Amniotic epithelial cell (primary cell): ENCODE measurements around the gene EGFR.
"Not testable (repeated sequence)": the region's sequence is repeated elsewhere in the genome, so short reads cannot be mapped to it uniquely, and the experiment has no call there.

Source experiments
- DNase-seq: peaks from one replicate; pipeline ENCODE4 v3.0.0-alpha.2; 2010; ENCODE audit warnings: low read depth

EGFR gene

GRCh38 chr7:55147736-55148135 lies 128.9 kb downstream of the EGFR start:
- no peak for DNase-seq

DNA sequence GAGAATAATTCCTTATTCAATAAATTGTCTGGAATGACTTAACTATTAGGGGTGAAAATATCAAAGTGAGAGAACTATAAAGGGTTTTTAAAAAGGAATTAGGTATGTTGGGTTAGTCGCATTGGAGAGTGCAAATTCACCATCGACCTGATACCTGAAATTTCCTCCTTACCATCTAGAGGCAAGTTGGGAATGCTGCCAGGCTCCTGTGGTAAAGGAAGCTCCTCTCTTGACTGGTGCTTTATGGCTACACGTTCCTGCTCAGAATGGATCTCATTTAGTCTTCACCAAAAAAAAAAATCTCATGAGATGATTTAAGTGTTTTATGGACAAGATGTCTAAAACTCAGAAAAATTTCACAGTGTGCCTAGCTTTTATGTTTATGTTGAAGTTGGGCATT lies 129.8 kb downstream of the EGFR start:
- peak; percentile 24 for DNase-seq

GRCh38 chr7:55149001-55149400 lies 130.2 kb downstream of the EGFR start:
- peak; percentile 67 for DNase-seq

- DNase-seq, result no peak
These were observed 131.3 kb downstream of the EGFR start for GRCh38 chr7:55150166-55150565.

- no peak for DNase-seq
These were observed 132.1 kb downstream of the EGFR start for GRCh38 chr7:55150709-55151451.

GRCh38 chr7:55152516-55152915 lies 133.7 kb downstream of the EGFR start:
- DNase-seq, result no peak

- no peak for DNase-seq
These were observed 135.3 kb downstream of the EGFR start for GRCh38 chr7:55154096-55154495.

- DNase-seq, result no peak
These were observed 136.7 kb downstream of the EGFR start for GRCh38 chr7:55155351-55156117.

DNA sequence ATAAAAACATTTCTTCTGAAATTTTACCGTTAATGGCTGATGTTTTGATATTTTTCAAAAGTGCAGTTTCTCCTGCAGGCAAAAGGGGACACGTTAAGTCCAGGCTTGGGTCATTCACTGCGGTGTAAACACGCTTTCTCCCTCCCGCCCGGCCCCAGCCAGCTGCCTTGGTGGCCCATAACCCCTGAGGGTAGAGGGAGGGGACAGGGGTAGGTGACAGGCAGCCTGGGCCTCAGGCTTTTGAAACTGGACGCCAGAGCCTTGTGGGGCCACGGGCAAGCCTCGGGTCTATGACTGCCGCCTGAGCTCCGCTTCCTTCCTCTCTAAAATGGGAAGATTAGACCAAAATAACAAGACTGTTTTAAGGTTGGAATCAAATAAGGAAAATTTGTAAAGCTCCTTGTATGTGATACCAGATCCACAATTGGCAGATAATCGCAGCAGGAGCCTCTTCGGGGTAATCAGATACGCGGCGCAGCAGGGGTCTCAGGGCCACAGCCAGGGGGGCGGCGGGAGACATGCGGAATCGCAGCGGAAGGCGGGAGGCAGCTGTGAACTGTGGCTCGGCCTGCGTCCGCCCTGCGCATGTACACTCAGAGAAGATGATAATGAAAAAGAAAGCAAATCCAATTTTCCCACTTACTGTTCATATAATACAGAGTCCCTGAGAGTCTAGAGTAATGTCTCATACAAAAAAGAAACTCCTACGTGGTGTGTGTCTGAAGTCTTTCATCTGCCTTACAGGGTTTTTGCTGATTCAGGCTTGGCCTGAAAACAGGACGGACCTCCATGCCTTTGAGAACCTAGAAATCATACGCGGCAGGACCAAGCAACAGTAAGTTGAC lies 138.3 kb downstream of the EGFR start:
- DNase-seq, result no peak

GRCh38 chr7:55157764-55158105 lies 138.9 kb downstream of the EGFR start:
- peak; percentile 27 for DNase-seq

DNA sequence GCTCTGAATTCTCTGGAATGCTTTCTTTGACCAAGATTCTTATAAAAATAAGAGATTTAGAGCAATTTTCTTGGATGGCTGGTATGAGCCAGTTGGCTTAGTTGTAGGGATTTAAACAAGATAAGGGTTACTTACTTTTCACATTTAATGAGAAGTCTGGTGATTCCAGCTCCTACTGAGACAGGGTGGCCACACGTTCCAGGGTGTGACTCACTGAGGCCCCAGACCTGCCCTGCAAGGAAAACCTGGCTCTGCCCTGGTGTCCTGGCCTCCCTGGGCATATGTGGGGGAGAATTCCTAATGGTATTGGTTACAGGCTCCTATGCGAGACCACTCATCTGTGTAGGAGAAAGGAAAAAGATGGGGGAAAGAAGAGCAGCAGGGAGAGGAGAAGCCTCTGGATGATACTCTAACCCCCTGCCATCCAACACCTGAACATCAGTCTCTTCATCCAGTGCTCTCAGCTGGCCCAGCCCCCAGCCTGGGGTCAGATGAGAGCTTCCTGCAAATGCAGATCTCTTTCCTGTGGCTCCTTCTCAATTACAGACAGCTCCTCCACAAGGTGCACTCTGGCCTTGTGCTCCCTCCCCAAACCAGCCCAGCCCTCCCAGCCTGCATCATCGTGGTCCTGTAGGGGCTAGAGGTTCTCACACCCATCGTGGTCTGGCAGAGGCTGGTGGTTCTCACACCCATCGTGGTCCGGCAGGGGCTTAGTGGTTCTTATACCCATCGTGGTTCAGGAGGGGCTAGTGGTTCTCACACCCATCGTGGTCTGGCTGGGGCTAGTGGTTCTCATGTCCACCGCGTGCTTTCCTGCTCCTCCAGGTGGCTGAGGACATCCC lies 139.9 kb downstream of the EGFR start:
- DNase-seq, result peak; percentile 75

DNA sequence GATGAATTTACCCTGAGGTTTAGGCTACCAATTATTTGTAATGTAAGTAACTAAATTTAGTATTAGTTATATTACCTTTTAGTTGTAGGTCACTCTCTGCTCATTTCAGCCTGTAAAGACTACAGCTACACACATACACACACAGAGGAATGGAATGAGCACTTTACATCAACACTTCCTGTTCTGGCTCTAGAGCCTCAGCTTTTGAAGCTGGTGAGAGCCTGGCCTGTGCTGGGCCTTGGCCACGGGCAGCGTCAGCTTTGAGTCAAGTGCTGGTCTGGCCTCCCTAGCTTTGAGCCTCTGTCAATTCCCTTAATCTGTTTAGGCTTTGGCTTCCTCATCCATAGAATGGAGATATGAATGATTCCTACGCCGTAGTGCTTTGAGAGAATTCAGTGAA lies 141.7 kb downstream of the EGFR start:
- peak; percentile 53 for DNase-seq

GRCh38 chr7:55161154-55161687 lies 142.4 kb downstream of the EGFR start:
- no peak for DNase-seq

DNA sequence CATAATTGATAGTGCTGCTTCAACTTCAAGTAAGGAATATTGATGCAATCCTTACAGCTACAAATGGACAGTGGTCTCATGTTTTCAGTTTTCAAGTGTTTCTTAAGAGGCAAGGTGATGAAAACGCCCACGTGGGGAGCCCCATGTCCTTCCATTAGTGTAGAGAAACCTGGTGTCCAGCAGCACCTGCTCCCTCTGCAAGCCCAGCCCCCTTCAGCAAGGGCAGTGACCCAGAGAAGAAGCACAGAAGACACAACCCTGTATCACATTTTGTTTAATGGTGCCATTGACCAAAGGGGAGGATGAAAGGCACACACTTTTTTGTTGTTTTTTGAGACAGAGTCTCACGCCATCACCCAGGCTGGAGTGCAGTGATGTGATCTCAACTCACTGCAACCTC lies 143.7 kb downstream of the EGFR start:
- no peak for DNase-seq

DNA sequence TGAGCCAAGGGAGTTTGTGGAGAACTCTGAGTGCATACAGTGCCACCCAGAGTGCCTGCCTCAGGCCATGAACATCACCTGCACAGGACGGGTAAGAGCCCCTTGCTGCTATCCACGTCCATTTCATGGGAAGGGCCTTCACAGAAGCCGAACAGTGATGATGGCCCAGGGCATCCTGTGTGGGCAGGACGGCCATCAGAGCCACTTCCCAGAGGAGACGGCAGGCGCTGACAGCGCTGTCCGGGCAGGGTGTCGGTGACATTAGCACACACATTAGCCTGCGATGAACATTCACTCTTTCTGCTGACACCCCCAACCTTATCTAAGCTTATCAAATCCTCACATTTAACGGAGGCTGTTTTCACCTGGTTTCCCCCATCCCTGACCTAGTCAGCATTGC lies 144.9 kb downstream of the EGFR start:
- DNase-seq, result no peak

- DNase-seq, result no peak
These were observed 145.7 kb downstream of the EGFR start for GRCh38 chr7:55164527-55164926.

DNA sequence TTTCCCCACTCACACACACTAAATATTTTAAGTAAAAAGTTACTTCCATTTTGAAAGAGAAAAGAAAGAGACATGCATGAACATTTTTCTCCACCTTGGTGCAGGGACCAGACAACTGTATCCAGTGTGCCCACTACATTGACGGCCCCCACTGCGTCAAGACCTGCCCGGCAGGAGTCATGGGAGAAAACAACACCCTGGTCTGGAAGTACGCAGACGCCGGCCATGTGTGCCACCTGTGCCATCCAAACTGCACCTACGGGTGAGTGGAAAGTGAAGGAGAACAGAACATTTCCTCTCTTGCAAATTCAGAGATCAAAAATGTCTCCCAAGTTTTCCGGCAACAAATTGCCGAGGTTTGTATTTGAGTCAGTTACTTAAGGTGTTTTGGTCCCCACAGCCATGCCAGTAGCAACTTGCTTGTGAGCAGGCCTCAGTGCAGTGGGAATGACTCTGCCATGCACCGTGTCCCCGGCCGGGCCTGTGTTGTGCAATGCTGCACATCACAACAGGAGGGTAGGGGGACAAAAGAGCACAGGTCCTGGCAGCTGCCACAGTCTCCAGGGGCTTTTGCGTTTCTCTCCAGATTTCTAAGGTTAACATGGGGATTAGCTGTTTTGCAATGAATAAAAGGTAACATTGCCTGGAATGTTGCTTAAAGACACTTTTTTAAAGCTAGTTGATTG lies 146.5 kb downstream of the EGFR start:
- no peak for DNase-seq

DNA sequence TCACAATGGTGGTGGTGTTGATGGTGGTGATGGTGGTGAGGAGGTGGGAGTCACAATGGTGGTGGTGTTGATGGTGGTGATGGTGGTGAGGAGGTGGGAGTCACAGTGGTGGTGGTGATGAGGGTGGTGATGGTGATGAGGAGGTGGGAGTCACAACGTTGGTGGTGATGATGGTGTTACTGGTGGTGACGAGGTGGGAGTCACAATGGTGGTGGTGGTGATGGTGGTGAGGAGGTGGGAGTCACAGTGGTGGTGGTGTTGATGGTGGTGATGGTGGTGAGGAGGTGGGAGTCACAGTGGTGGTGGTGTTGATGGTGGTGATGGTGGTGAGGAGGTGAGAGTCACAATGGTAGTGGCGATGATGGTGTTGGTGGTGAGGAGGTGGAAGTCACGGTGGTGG lies 148.5 kb downstream of the EGFR start:
- DNase-seq, result not testable (repeated sequence)

DNA sequence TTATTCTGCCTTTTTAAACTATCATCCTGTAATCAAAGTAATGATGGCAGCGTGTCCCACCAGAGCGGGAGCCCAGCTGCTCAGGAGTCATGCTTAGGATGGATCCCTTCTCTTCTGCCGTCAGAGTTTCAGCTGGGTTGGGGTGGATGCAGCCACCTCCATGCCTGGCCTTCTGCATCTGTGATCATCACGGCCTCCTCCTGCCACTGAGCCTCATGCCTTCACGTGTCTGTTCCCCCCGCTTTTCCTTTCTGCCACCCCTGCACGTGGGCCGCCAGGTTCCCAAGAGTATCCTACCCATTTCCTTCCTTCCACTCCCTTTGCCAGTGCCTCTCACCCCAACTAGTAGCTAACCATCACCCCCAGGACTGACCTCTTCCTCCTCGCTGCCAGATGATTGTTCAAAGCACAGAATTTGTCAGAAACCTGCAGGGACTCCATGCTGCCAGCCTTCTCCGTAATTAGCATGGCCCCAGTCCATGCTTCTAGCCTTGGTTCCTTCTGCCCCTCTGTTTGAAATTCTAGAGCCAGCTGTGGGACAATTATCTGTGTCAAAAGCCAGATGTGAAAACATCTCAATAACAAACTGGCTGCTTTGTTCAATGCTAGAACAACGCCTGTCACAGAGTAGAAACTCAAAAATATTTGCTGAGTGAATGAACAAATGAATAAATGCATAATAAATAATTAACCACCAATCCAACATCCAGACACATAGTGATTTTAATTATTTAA lies 151.7 kb downstream of the EGFR start:
- DNase-seq, result no peak

DNA sequence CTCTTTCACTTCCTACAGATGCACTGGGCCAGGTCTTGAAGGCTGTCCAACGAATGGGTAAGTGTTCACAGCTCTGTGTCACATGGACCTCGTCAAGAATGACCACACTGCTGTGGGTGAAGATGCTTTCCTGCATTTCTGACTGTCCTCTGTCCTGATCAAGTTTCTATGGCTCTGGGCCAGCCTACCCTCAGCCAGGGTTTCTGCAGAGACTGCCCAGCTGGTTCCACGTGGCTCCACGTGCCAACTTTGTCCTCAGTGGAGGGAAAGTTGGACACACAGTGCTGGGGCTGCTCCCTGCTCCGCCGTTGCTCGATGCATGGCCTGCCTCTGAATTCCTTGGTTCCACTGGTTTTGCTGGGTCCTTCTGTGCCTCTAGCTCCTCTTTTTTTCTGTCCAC lies 152.3 kb downstream of the EGFR start:
- DNase-seq, result no peak
